LoVo (cell line): ENCODE data around the gene AGL.
"Not testable (repeated sequence)": the region's sequence is repeated elsewhere in the genome, so short reads cannot be mapped to it uniquely, and the experiment has no call there.

ENCODE experiments used
- DNase-seq: peaks from one replicate; pipeline ENCODE4 v3.0.0-alpha.2; 2016; ENCODE audit warnings: low spot score

The AGL gene

DNA sequence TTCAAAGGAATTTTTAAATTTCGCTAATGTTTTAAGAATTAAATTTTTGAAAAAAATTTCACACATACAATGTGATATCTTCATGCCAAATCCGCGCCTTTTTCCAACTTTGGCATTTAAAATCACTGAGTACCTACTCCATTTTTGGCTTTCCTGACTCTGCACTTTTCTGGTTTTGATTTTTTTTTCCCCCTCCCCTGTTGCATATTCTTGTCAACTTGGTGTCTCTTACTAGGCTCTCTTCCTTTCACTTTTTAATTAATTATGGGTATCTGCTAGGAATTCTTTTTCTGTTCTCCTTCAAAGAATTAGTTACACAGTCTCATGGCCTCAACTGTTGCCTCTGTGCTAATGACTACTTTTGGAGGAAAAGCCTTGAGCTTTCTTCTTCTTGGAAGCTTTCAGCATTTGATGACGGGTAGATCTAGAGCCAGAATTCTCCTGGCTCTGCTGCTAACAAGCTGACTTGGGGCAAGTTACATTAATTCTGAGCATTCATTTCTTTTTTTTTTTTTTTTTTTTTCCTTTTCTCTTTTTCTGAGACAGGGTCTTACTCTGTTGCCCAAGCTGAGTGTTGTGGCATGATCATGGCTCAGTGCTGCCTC is 1.8 kb downstream of the AGL start:
- no peak for DNase-seq

DNA sequence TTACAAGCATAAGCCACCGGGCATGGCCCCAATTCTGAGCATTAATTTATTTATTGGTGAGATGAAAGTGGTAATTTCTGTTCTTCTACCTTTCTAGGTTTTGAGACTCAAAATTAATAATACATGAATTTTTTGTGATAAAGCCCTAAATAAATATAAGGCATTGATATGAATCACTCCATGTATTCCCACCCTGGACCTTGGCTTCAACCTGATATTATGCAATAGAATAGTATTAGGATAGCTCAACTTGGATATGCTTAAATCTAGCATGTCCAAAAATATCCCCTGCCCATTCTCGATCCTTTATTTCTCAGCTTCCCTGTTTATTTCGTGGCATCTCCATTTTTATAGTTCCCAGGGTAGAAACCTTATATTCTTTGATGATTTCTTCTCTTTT is 2.5 kb downstream of the AGL start:
- DNase-seq, result no peak

DNA sequence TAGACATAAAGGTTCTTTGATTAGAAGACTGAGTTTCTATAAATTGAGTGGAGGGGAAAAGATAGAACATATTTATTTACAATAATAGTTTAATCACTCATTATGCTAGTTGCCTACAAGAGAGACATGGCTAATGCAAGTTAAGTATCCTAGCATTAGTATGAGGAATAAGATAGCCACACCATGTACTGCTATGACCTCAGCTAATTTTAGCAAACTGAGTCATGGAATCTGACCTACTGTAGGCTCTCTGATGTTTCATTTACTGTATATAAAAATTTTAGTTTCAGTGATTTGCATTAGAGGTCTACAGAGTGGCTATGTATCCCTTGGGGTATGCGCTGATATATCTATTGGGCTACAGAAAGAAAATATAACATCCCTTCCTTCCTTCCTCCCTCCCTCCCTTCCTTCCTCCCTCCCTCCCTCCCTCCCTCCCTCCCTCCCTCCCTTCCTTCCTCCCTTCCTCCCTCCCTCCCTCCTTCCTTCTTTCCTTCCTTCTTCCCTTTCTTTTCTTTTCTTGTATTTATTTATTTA is 5.8 kb downstream of the AGL start:
- DNase-seq, result no peak

DNA sequence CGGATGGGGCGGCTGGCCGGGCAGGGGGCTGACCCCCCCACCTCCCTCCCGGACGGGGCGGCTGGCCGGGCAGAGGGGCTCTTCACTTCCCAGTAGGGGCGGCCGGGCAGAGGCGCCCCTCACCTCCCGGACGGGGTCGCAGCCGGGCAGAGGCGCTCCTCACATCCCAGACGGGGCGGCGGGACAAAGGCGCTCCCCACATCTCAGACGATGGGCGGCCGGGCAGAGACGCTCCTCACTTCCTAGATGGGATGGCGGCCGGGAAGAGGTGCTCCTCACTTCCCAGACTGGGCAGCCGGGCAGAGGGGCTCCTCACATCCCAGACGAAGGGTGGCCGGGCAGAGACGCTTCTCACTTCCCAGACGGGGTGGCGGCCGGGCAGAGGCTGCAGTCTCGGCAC is 6.9 kb downstream of the AGL start:
- not testable (repeated sequence) for DNase-seq

DNA sequence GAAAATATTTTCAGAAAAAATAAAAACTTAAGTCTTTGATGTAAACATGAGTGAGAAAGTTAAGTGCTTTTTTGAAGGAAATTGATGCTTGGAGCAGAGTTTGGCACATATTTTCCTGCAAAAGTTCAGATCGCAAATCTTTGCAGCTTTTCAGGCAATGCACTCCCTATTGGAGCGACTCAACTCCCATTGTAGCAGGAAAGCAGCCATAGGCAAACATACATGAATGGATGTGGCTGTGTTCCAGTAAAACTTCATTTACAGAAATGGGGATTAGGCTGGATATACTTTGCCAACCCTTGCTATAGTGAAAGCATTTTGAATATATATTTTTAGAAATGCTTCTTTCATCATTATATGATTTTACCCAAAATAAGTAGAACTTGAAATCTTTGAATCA is 8.1 kb downstream of the AGL start:
- no peak for DNase-seq

DNA sequence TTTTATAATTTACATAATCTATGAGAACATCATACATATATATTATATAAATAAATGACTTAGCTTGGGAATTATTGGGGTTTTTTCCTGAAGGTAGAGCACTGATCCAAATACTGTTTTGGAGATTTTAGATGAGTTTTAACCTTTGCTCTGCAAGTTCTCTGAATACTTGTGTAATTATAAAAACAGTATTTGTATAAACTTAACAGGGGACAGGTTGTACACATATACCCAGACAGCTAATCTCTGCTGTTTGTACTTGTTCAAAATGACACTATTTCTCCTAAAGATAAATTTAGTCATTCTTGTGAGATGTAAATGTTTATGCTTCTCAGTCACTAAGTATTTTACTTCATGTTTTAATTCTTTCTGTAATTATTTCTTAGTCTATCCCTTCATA is 8.7 kb downstream of the AGL start:
- DNase-seq, result no peak

DNA sequence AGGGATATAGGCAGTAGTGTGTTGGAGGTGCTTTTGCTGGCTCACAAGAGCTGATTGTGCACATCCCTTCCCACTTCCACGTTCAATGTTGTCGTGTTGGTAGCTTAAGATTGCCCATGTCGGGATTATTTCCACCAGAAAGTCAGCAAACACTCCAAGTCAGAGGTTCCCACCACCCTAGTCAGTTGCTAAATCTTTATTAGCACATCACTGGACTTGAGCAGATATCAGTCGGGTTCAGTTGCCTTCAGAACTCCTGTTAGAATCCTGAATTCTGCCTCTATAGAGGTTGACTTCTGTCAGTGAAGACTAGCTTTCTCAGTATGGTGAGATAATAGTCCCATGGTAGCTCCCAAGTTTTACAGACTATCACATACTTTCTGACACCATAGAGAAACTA is 10.5 kb downstream of the AGL start:
- DNase-seq, result no peak

DNA sequence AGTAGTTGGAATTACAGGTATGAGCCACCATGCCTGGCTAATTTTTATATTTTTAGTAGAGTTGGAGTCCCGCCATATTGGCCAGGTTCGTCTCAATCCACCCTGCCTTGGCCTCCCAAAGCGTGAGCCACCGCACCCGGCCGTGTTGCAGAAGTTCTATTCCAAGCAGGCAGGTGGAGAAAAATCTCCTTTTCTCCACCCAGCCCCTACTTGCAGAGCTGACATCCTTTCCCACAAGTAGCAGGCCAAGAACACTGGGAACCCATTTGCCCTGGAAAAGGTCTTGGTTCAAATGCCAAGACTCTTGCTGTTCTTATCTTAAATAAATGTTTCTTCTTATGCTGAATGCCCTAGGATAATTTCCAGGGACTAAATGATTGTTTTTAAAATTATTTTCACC is 17.5 kb downstream of the AGL start:
- no peak for DNase-seq

DNA sequence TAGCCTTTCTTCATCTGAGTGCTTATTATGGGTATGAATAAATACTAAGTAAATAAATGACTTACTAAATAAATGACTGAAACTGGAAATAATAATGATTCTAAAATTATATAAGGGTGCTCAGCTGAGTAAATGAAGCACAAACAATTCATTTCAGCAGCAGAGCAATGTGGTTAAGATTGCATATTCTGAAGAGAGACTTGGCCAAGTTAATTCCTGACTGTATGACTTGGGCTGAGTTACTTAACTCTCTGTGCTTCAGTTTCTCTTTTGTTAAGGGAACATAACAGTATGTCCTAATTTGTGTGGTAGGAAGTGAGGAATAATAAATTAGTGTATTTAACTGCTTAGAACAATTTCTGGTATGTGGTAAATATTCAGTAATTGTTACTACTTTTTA is 19.1 kb downstream of the AGL start:
- no peak for DNase-seq

DNA sequence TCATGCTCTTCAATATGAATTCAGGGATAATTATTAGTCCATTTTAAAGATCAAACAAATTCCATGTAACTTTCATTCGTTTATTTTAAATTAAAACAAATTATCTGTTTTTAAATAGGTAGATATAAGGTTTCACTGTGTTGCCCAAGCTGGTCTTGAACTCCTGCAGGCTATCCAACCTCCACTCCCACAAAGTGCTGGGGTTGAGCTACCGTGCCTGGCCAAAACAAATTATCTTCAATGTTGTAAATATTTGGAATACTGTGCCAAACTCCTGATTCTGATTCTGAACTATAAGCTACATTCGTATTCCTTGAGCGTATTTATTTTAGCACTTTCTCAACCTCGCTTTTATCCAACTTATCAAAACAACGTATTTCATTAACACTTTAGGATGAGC is 19.6 kb downstream of the AGL start:
- no peak for DNase-seq

DNA sequence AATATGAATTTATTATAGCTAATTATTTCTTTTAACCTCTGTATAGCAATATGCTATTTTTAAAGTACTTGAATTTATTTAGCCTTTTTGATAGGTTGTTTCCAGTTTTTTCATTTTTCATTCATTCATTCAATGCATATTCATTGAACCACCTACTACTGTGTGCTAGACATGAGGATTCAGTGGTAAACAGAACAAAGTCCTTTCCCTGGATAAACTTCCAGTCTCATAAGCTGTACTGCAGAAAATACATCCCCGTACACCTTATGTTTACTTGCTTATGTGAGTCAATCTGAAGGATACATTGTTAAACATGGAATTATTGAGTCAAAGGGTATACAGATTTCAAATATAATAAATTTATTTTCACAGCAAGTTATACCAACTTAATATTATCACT is 21.9 kb downstream of the AGL start:
- DNase-seq, result no peak

DNA sequence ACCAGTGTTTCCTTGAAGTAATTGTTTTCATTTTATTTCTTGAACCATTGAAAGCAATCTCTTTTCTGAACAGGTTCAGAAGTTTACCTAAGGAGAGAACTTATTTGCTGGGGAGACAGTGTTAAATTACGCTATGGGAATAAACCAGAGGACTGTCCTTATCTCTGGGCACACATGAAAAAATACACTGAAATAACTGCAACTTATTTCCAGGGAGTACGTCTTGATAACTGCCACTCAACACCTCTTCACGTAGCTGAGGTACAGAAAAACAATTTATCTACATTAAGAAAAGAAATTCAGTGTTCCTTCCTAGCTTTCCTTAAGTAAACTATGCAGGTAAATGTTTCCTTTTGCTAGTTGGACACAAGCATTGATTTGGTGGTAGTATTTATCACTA is 27.4 kb downstream of the AGL start:
- no peak for DNase-seq

DNA sequence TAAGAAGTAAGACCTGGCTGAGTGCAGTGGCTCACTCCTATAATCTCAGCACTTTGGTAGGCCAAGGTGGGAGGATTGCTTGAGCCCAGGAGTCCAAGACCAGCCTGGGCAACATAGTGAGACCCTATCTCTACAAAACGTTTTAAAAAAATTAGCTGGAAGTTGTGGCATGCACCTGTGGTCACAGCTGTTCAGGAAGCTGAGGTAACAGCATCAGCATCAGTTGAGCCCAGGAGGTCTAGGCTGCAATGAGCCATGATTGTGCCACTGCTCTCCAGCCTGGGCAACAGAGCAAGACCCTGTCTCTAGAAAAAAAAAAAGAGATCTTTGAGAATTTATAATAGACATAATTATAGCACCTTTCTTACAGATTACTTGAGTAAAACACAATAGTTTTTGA is 36.0 kb downstream of the AGL start:
- DNase-seq, result no peak

DNA sequence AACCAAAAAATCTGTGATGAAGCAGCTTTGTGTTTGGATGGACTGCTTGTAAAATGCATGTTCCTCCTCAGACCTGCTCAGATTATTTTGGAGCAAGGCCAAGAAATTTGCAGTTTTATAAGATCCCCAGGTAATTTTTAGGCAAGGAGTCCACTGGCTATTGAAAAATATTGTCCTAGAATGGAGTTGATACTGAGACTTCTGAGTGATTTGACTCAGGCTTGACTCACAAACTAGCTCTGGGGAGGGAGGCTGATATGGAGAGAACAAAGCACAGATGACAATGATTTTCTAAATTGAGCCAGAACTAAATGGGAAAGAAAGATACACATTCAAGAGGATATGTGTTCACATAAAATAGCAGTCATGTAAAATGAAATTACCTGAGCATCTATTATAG is 36.7 kb downstream of the AGL start:
- no peak for DNase-seq

DNA sequence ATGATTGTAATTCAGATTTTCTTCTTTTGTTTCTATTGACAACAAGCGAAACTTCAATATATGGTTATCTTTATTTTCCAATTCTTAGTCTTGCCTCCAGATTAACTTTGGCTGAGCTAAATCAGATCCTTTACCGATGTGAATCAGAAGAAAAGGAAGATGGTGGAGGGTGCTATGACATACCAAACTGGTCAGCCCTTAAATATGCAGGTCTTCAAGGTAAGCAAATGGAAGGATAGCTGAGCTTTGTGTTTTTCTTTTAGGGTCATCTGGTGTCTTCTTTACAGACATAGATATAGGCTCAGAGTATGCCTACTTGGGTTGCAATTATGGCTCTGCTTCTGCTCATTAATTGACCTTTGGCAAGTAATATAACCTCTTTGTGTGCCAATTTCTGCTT is 37.7 kb downstream of the AGL start:
- no peak for DNase-seq

DNA sequence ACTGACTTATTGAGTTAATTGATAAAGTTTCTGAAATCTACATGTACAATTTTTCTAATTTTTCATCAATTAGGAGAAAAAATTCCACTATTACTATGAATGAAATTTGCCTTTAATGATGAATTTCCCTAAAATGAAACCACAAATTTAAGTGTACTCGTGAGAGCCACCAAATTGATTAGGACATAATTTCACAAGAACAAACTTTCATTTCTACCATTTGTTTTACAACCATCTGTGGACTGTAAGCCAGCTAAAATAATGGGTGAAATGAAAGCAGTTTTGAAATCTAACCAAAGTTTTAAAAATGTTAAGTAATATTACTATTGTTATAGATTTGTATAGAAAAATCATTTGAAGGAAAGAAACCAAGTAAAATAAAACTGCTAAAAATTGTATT is 41.8 kb downstream of the AGL start:
- no peak for DNase-seq

DNA sequence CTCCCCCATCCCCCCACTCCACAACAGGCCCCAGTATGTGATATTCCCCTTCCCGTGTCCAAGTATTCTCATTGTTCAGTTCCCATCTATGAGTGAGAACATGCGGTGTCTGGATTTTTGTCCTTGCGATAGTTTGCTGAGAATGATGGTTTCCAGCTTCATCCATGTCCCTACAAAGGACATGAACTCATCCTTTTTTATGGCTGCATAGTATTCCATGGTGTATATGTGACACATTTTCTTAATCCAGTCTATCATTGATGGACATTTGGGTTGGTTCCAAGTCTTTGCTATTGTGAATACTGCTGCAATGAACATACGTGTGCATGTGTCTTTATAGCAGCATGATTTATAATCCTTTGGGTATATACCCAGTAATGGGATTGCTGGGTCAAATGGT is 53.1 kb downstream of the AGL start:
- DNase-seq, result not testable (repeated sequence)

DNA sequence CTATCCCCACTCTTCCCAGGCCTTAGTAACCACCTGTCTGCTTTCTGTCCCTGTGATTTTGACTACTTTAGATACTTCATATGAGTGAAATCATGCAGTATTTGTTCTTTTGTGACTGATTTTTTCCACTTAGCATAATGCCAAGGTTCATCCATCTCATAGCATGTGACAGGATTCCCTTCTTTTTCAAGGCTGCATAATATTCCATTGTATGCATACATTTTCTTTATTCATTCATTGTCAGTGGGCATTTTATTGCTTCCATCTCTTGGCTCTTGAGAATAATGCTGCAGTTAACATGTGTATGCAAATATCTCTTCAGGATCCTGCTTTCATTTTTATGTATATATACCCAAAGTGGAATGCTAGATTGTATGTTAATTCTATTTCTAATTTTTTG is 56.4 kb downstream of the AGL start:
- no peak for DNase-seq

DNA sequence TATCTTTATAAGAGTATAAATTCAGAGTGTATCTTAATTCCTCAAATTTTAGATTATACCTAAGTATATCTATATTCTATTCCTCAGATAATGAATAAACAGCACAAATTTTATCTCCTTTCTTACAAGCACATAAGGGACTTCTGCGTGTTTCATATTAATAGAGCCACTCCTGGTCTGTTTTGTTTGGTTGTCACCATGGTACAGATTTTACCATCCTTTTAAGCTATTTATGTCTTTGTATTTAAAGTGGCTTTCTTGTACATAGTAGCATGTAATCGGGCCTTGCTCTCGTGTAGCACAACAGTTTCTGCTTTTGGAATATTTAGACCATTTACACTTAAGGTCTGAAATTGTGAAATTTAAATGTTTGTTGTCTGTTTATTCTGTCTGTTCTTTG is 67.1 kb downstream of the AGL start:
- no peak for DNase-seq

DNA sequence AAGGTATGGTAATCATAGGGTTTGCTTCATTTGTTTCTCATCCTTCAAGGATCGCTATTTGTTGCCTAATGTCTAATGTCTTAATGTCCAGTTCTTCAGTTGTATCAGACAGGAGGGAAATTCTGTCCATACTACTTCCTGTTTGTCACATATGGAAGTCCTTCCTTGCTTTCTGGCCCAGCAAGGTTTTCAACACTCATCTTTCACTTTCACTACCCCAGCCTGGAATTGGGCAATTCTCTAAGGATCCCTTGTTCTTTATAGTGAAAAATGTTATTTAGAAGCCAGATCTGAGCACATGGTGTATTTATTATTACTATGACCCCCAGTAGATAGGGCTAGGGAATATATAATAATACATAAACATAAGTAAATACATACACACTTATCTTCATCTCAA is 69.1 kb downstream of the AGL start:
- no peak for DNase-seq

DNA sequence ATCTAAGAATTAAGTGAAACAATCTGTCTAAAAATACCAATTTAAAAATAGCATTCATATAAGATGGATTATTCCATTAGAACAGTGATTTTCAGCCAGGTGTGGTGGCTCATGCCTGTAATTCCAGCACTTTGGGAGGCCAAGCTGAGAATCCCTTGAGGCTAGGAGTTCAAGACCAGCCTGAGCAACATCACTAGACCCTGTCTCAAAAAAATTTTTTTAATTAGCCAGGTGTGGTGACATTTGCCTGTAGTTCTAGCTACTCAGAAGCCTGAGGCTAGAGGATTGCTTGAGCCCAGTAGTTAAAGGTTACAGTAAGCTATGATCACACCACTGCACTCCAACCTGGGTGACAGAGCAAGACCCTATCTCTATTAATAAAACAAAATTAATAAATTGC is 84.6 kb downstream of the AGL start:
- no peak for DNase-seq

DNA sequence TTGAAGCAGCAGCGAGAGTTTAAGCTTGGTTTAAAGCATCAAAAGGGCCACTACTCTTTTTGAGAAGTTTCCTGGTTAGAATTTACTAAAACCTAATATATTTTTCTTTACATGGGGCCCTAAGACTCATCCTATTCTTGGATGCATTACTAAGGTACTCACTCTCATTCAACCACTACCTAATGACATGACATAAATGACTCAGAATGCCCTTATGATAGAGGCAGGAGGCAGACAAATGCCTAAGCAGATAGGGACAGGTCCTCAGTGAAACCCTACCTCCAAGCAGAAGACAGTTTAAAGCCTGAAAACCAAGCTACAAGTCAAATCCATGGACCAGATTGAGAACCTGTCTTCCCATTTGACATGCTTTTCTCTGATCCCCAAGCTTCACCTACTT is 85.4 kb downstream of the AGL start:
- DNase-seq, result no peak

DNA sequence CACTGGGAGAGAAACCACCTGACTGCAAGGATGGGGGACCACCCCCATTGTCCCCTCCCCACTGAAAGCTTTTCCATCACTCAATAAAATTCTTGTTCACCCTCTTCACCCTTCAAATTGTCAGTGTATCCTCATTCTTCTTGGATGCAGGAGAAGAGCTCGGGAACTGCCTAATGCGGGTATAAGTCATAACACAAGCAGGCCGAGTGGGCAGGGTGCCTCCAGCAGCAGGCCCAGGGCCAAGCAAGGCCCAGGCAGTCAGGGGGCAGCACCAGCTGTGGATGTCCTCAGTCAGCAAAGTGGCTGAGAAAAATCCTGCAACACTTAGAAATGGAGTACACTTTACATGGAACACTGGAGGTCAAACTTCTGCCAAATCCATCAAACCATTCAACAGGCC is 85.9 kb downstream of the AGL start:
- no peak for DNase-seq

DNA sequence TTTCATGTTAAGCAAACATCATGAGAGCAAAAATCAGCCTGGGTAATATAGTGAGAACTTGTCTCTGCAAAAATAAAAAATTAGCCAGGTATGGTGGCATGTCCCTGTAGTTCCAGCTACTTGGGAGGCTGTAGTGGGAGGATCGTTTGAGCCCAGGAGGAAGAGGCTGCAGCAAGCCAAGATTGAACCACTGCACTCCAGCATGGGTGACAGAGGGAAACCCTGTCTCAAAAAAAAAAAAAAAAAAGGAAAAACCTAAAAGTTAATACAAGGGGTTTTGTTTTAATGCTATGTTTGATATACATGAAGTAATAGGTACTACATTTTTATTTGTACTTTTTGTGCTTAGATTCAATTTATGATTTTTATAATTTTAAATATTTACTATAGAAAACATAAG is 92.6 kb downstream of the AGL start:
- DNase-seq, result no peak
